Esophagus squamous epithelium (tissue), 5 donors: ENCODE data around the gene POR. TPM values are rescaled to one million over a fixed set of nuclear protein-coding genes. Genes with fewer than 3 reads are reported as not detected.
A peak's percentile ranks its signal among the peaks of the same experiment; 100 is the strongest.

ENCODE experiments used
- DNase-seq: peaks from one replicate; lab custom pipeline; 2025; lab: John Stamatoyannopoulos, UW
- H3K27ac ChIP-seq, 4 donors: fragments of 200-600 bp; sonication (generic); one replicate each; pipeline ENCODE4 v1.5.1; 2016 to 2019; ENCODE audit warnings: mild to moderate bottlenecking in 1 of 4
- H3K27me3 ChIP-seq, 4 donors: fragments of 200-600 bp; sonication (generic); 1 replicate in 3 of 4; 2 replicates in 1 of 4; pipeline versions ENCODE4 v1.5.1 to v1.6.0; 2017 to 2021; ENCODE audit warnings: antibody characterized with exemption in 1 of 4
- H3K36me3 ChIP-seq, 3 donors: fragments of 200-600 bp; sonication (generic); one replicate each; pipeline ENCODE4 v1.5.1; 2016 to 2019
- H3K4me1 ChIP-seq, 3 donors: fragments of 200-600 bp; sonication (generic); one replicate each; pipeline ENCODE4 v1.5.1; 2017 to 2019
- H3K4me3 ChIP-seq, 4 donors: fragments of 200-600 bp; sonication (generic); 1 replicate in 3 of 4; 2 replicates in 1 of 4; pipeline ENCODE4 v1.5.1; 2016 to 2019; ENCODE audit warnings: mild to moderate bottlenecking in 2 of 4, moderate library complexity in 1 of 4
- H3K9me3 ChIP-seq, 3 donors: fragments of 200-600 bp; sonication (generic); one replicate each; pipeline ENCODE4 v1.5.1; 2016 to 2019
- CTCF ChIP-seq, 6 experiments: fragments of 450-650 bp in 4 of 6; fragments of 200-600 bp in 2 of 6; sonication (generic) in 2 of 6; IDR thresholded peaks; one replicate each; pipeline ENCODE4 v1.5.1; 2016 to 2019; ENCODE audit warnings: antibody characterized with exemption in 6 of 6, mild to moderate bottlenecking in 4 of 6, moderate library complexity in 4 of 6
- POLR2A ChIP-seq, 4 donors: fragments of 450-650 bp; IDR thresholded peaks; one replicate each; pipeline ENCODE4 v1.6.1; 2017; ENCODE audit warnings: antibody characterized with exemption in 4 of 4, mild to moderate bottlenecking in 4 of 4, moderate library complexity in 3 of 4
- WGBS, 2 donors: methylation state at CpG; one replicate each; pipeline ENCODE4 v1.1.5; 2018; 5-methylcytosine and 5-hydroxymethylcytosine counted together
- intact Hi-C: fragments of 100-400 bp; cut with DNase I; formaldehyde crosslinking; loops from one replicate; pipeline ENCODE4 v1.15.0; 2022
- total RNA-seq, 4 donors: library from RNA; depleted of rRNA; stranded (reverse); fragments of >200 nt; gene quantifications; one replicate each; pipeline ENCODE4 v1.1.0, GENCODE V29; 2016
- donor health status: DM: yes; HTN: yes; CAD: no.

The POR gene
- total RNA-seq, 4 donors from 2014 or later = 71.0 to 116 (median 81.6) TPM

GRCh38 chr7:75943864-75944263 lies 28.9 kb downstream of the POR start:
- no peaks in the 10 kb centered on the region for H3K9me3 ChIP-seq
- H3K27me3 ChIP-seq = no peaks in the 10 kb centered on the region
- intact Hi-C loops = no loop called here
- H3K27ac ChIP-seq = peak overlapping the region; percentile 81 to 90 (median 86)
- WGBS, 2 donors = 54 to 65% methylated on average over 5 of the region's 6 CpGs
- peaks cover 16 to 63% (median 26%) of the 10 kb centered on the region in 3 donors for H3K4me1 ChIP-seq
- H3K36me3 ChIP-seq = peaks cover 0 to 25% (median 6%) of the 10 kb centered on the region in 3 donors
- TF ChIP-seq CTCF (IDR thresholded peaks at IDR 0.05) = no peak
- TF ChIP-seq POLR2A (IDR thresholded peaks at IDR 0.05) = no peak
- no peak for DNase-seq
- no peak overlapping the region for H3K4me3 ChIP-seq

GRCh38 chr7:75944507-75944906 lies 29.6 kb downstream of the POR start:
- TF ChIP-seq POLR2A (IDR thresholded peaks at IDR 0.05) = no peak
- no peak for TF ChIP-seq CTCF (IDR thresholded peaks at IDR 0.05)
- Histone ChIP-seq H3K27me3 (no peaks in the 10 kb centered on the region), H3K36me3 (peaks cover 0 to 25% (median 6%) of the 10 kb centered on the region in 3 donors), H3K4me1 (peaks cover 16 to 59% (median 22%) of the 10 kb centered on the region in 3 donors), H3K9me3 (no peaks in the 10 kb centered on the region), H3K27ac (peak overlapping the region; percentile 81 to 90 (median 86)), H3K4me3 (no peak overlapping the region)
- DNase-seq = no peak
- WGBS, 2 donors = 79 to 90% methylated on average over 1 of the region's 1 CpG
- intact Hi-C loops = no loop called here

GRCh38 chr7:75945297-75946168 lies 30.6 kb downstream of the POR start:
- TF ChIP-seq POLR2A (IDR thresholded peaks at IDR 0.05) = no peak
- H3K27me3 ChIP-seq = no peaks in the 10 kb centered on the region
- H3K27ac ChIP-seq = peak overlapping the region; percentile 81 to 90 (median 86)
- no peak overlapping the region for H3K4me3 ChIP-seq
- 55 to 74% methylated on average over 8 of the region's 8 CpGs for WGBS, 2 donors
- no peaks in the 10 kb centered on the region for H3K9me3 ChIP-seq
- peaks cover 0 to 24% (median 6%) of the 10 kb centered on the region in 3 donors for H3K36me3 ChIP-seq
- intact Hi-C loops = no loop called here
- H3K4me1 ChIP-seq = peaks cover 17 to 69% (median 22%) of the 10 kb centered on the region in 3 donors
- DNase-seq = no peak

GRCh38 chr7:75946207-75946855 lies 31.4 kb downstream of the POR start:
- DNase-seq = no peak
- H3K27me3 ChIP-seq = no peaks in the 10 kb centered on the region
- 72 to 76% methylated on average over 8 of the region's 8 CpGs for WGBS, 2 donors
- no peak overlapping the region for H3K4me3 ChIP-seq
- H3K9me3 ChIP-seq = no peaks in the 10 kb centered on the region
- peaks cover 21 to 77% (median 29%) of the 10 kb centered on the region in 3 donors for H3K4me1 ChIP-seq
- TF ChIP-seq POLR2A (IDR thresholded peaks at IDR 0.05) = no peak
- no peak for TF ChIP-seq CTCF (IDR thresholded peaks at IDR 0.05)
- intact Hi-C loops = no loop called here
- peak overlapping the region; percentile 81 to 90 (median 86) for H3K27ac ChIP-seq
- peaks cover 0 to 16% (median 6%) of the 10 kb centered on the region in 3 donors for H3K36me3 ChIP-seq

- DNase-seq = no peak
- WGBS, 2 donors = 73 to 86% methylated on average over 6 to 8 of the region's 9 CpGs
- Histone ChIP-seq H3K9me3 (no peaks in the 10 kb centered on the region), H3K4me1 (peaks cover 21 to 79% (median 31%) of the 10 kb centered on the region in 3 donors), H3K36me3 (peaks cover 0 to 14% (median 6%) of the 10 kb centered on the region in 3 donors), H3K27me3 (no peaks in the 10 kb centered on the region), H3K4me3 (no peak overlapping the region), H3K27ac (peak overlapping the region in 2 of 4 donors; percentile 9 to 47)
- intact Hi-C loops = no loop called here
- TF ChIP-seq CTCF (IDR thresholded peaks at IDR 0.05) (no peak), POLR2A (IDR thresholded peaks at IDR 0.05) (no peak)
These were observed 33.2 kb downstream of the POR start for GRCh38 chr7:75948179-75948578.
